SU-DHL-6 (cell line): ENCODE results near the gene MGAT1.

Experiments used
- H2AFZ ChIP-seq: fragments of 200-600 bp; sonication (generic); 2 replicates; pipeline ENCODE4 v1.6.1; 2014; ENCODE audit warnings: low read depth, mild to moderate bottlenecking, moderate library complexity, mixed read lengths, antibody characterized with exemption, low read length; ENCODE audit not compliant: severe bottlenecking
- H3F3A ChIP-seq: fragments of 200-600 bp; shearing (Covaris generic); 2 replicates; pipeline ENCODE4 v1.6.0; 2016; ENCODE audit warnings: antibody characterized with exemption, mild to moderate bottlenecking; ENCODE audit not compliant: insufficient read depth
- H3K27ac ChIP-seq: fragments of 200-600 bp; sonication (generic); 2 replicates; pipeline ENCODE4 v1.5.1; 2016; ENCODE audit warnings: low read depth, mild to moderate bottlenecking, low read length, moderate library complexity, mixed read lengths
- H3K27me3 ChIP-seq: fragments of 200-600 bp; sonication (generic), shearing (Covaris generic); 2 replicates; pipeline ENCODE4 v1.6.0; 2014; ENCODE audit warnings: mild to moderate bottlenecking, low read length
- H3K36me3 ChIP-seq: fragments of 200-600 bp; sonication (generic); 2 replicates; pipeline ENCODE4 v1.6.1; 2014; ENCODE audit warnings: mild to moderate bottlenecking, low read length, mixed read lengths
- H3K4me2 ChIP-seq: fragments of 300-600, 200-600 bp; shearing (Covaris generic), sonication (generic); 2 replicates; pipeline ENCODE4 v1.6.0; 2014; ENCODE audit warnings: low read length, low read depth, mild to moderate bottlenecking; ENCODE audit not compliant: poor library complexity, severe bottlenecking
- H3K4me3 ChIP-seq: fragments of 200-600 bp; sonication (generic); 2 replicates; pipeline ENCODE4 v1.5.1; 2014; ENCODE audit warnings: antibody characterized with exemption, low read length, mild to moderate bottlenecking, mixed read lengths; ENCODE audit not compliant: insufficient read depth, poor library complexity, severe bottlenecking
- H3K79me2 ChIP-seq: fragments of 200-600 bp; sonication (generic); 2 replicates; pipeline ENCODE4 v1.6.1; 2014; ENCODE audit warnings: mild to moderate bottlenecking, low read length, moderate library complexity; ENCODE audit not compliant: insufficient read depth
- H3K9ac ChIP-seq: fragments of 200-600 bp; sonication (generic); 2 replicates; pipeline ENCODE4 v1.7.0; 2014; ENCODE audit warnings: mild to moderate bottlenecking, low read length
- H3K9me2 ChIP-seq: fragments of 200-600 bp; sonication (generic); replicated peaks from 2 replicates; pipeline ENCODE4 v1.6.1; 2014; ENCODE audit warnings: low read length; ENCODE audit not compliant: insufficient read depth
- H3K9me3 ChIP-seq: fragments of 200-600 bp; sonication (generic); 2 replicates; pipeline ENCODE4 v1.6.1; 2014; ENCODE audit warnings: low read length, mixed read lengths; ENCODE audit not compliant: insufficient read depth
- H4K20me1 ChIP-seq: fragments of 200-600 bp; sonication (generic); 2 replicates; pipeline ENCODE4 v1.6.1; 2014; ENCODE audit warnings: low read depth, mild to moderate bottlenecking, antibody characterized with exemption, low read length, moderate library complexity, mixed read lengths
- EZH2phosphoT487 ChIP-seq: fragments of 200-600 bp; sonication (generic), shearing (Covaris generic); conservative IDR thresholded peaks from 2 replicates; pipeline ENCODE4 v1.6.1; 2018; ENCODE audit warnings: mild to moderate bottlenecking, antibody characterized with exemption, low read length, moderate library complexity, mixed read lengths
- TF ChIP-seq, protein P1 (sequence below): fragments of 200-600 bp; sonication (generic); IDR thresholded peaks from one replicate; pipeline ENCODE4 v1.5.1; 2017; ENCODE audit warnings: antibody characterized with exemption, mild to moderate bottlenecking, low read length, moderate library complexity; ENCODE audit not compliant: insufficient read depth, poor library complexity, severe bottlenecking

MGAT1 gene

DNA sequence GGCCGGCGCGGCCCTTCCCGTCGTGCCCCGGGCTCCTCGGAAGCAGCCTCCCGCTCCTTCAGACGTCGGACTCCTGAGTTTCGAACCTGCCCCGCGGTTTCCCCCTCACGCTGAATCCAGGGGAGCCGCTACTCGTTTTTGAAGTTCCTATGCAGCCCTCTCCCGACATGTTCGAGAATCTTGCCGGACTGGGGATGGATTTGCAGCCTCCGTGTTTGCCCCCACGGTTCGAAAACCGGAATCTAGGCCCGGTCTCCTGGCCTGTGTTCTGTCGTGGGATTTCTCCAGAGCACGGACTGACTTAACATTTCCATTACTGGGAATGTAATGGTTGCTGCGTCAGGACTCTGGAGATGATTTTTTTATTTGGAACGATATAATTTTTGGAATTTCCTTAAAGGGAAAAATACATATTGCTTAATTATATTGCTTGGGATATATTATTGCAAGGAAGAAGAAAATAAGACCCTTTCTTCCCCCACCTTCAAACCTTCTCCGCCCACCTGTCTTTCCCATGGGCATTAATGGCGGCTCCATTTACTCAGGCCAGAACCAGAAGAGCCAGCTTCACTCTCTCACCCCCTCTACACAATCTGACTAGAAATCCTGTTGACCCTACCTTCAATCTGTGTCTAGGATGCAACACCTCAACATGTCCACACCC lies 8.5 kb upstream of the MGAT1 start:
- Histone ChIP-seq H3K36me3 (no peaks in the 10 kb centered on the region), H3K9ac (peak overlapping the region; percentile 71), H3K4me2 (peak overlapping the region; percentile 92), H3K4me3 (peak overlapping the region; percentile 58), H3K9me3 (no peaks in the 10 kb centered on the region), H3K79me2 (peaks cover 24% of the 10 kb centered on the region; the same call in 1 of the 2 replicates), H3K27ac (peak overlapping the region; percentile 95), H4K20me1 (no peaks in the 10 kb centered on the region), H3F3A (peaks cover 18% of the 10 kb centered on the region), H3K27me3 (no peaks in the 10 kb centered on the region), H2AFZ (peak overlapping the region; percentile 68), H3K9me2 (no peaks in the 10 kb centered on the region)
- no peak for TF ChIP-seq EZH2phosphoT487
- TF ChIP-seq, protein P1, sequence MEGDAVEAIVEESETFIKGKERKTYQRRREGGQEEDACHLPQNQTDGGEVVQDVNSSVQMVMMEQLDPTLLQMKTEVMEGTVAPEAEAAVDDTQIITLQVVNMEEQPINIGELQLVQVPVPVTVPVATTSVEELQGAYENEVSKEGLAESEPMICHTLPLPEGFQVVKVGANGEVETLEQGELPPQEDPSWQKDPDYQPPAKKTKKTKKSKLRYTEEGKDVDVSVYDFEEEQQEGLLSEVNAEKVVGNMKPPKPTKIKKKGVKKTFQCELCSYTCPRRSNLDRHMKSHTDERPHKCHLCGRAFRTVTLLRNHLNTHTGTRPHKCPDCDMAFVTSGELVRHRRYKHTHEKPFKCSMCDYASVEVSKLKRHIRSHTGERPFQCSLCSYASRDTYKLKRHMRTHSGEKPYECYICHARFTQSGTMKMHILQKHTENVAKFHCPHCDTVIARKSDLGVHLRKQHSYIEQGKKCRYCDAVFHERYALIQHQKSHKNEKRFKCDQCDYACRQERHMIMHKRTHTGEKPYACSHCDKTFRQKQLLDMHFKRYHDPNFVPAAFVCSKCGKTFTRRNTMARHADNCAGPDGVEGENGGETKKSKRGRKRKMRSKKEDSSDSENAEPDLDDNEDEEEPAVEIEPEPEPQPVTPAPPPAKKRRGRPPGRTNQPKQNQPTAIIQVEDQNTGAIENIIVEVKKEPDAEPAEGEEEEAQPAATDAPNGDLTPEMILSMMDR = no peak

DNA sequence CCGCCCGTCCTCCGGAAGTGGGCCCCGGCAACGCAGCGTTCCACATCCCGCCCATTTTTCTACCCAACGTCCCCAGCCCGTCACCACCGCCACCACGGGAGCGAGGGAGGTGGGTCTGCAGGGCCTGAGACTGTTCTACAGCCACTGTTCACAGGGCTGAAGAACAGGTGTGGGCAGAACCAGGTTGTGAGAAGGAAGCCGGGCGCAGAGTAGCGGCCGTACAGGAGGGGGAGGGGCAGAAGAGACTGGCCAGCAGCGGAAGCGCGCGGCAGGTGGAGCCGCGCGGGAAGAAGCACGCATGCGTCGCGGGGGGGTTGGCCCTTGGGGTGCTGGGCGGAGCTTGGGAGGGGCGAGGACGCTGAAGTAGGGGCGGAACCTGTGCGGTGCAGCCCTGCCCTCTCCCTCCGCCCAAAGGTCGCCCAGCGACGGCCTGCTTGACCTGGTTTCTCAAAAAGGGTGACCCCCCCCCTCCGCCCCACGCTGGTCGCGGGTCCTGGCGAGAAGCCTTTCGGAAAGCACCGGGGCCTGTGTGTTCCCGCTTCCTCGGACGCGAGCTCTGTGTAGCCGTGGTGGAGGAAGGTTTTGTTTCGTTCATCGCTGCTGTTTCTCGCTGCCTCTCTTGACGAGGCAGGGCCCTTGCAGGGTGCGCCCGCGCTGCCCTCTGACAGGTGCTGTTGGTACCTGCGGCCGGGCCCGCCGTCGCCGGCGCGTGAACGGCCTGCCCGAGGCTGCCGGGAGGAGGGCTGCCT lies 7.8 kb upstream of the MGAT1 start:
- Histone ChIP-seq H3K79me2 (peaks cover 24% of the 10 kb centered on the region; the same call in 1 of the 2 replicates), H3K9me3 (no peaks in the 10 kb centered on the region), H3K9me2 (no peaks in the 10 kb centered on the region), H3K4me3 (peak overlapping the region; percentile 58), H3K4me2 (peak overlapping the region; percentile 92), H3F3A (peaks cover 18% of the 10 kb centered on the region), H3K27ac (peak overlapping the region; percentile 95), H4K20me1 (no peaks in the 10 kb centered on the region), H3K27me3 (no peaks in the 10 kb centered on the region), H3K36me3 (no peaks in the 10 kb centered on the region), H3K9ac (peak overlapping the region; percentile 71), H2AFZ (peak overlapping the region; percentile 68)
- TF ChIP-seq EZH2phosphoT487 = no peak
- TF ChIP-seq, protein P1 = no peak

DNA sequence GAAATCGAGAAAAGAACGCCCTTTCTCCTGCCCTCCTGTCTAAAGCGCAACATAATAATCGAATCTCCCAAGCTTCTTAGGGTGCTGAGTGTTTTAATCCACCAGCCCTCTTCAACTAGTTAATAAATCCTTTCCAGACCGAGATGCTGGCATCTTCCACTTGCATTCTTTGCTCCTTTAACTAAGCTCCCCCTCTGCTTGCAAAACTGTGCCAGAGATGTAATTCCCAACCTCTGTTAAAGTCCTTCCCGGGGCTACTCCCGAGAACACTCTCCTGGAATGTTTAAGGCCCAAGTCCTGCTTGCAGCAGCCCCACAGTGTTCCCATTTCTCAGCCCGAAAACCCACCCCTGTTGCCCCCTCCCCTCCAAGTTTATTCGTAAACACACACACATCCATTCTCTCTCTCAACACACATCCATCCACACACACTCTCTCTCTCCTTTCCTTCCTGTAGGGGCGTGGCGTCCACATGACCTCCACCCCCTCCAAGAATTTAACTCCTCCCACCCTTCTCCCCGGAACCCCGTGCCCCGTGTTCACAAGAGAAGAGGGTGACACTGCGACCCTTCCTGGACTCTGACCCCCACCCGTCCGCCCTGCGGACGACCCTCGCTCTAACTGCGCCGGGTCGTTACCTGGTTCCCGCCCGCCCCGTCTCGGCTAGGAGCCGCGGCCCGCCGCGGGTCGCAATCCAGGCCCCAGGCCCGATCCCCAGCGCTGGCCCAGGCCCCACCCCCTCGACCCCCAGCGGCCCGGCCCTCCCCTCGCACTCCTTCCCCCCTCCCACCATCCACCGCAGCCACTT lies 7.0 kb upstream of the MGAT1 start:
- Histone ChIP-seq H4K20me1 (no peaks in the 10 kb centered on the region), H3K9me3 (no peaks in the 10 kb centered on the region), H3K4me2 (peak overlapping the region; percentile 92), H3K4me3 (peak overlapping the region; percentile 58), H3F3A (peaks cover 25% of the 10 kb centered on the region), H3K27me3 (no peaks in the 10 kb centered on the region), H3K36me3 (no peaks in the 10 kb centered on the region), H3K27ac (peak overlapping the region; percentile 95), H3K79me2 (peaks cover 24% of the 10 kb centered on the region; the same call in 1 of the 2 replicates), H2AFZ (peak overlapping the region; percentile 68), H3K9ac (peak overlapping the region; percentile 71), H3K9me2 (no peaks in the 10 kb centered on the region)
- TF ChIP-seq, protein P1 = no peak
- TF ChIP-seq EZH2phosphoT487 = no peak
